ENCODE data around the gene CFAP100.

Gene CFAP100

GRCh38 chr3:126419886-126420786 is 25.4 kb downstream of the CFAP100 start:
- TF ChIP-seq CTCF (IDR thresholded peaks at IDR 0.05): no peak

GRCh38 chr3:126421573-126422119 is 26.9 kb downstream of the CFAP100 start:
- TF ChIP-seq CTCF (IDR thresholded peaks at IDR 0.05): no peak

- TF ChIP-seq CTCF (IDR thresholded peaks at IDR 0.05): no peak
Measured at GRCh38 chr3:126422121-126422520, 27.4 kb downstream of the CFAP100 start.

- no peak for TF ChIP-seq CTCF (IDR thresholded peaks at IDR 0.05)
Measured at GRCh38 chr3:126422571-126423091, 27.9 kb downstream of the CFAP100 start.

GRCh38 chr3:126423191-126424038 is 28.7 kb downstream of the CFAP100 start:
- TF ChIP-seq CTCF (IDR thresholded peaks at IDR 0.05): no peak

- no peak for TF ChIP-seq CTCF (IDR thresholded peaks at IDR 0.05)
Measured at GRCh38 chr3:126424039-126424717, 29.5 kb downstream of the CFAP100 start.

- no peak for TF ChIP-seq CTCF (IDR thresholded peaks at IDR 0.05)
Measured at GRCh38 chr3:126424751-126425150, 30.0 kb downstream of the CFAP100 start.

Measured in LNCAP (cell line).